HUDEP-2 (cell line): ENCODE data around the gene RBPJ.
"Not testable (repeated sequence)": the region's sequence is repeated elsewhere in the genome, so short reads cannot be mapped to it uniquely, and the experiment has no call there.

ENCODE experiments used
- DNase-seq, 76 experiments: peaks; one replicate each; lab custom pipeline; 2025; ENCODE audit not compliant: unreplicated experiment in 76 of 76; lab: John Stamatoyannopoulos, UW

The RBPJ gene

GRCh38 chr4:26300314-26301307 is 20.2 kb upstream of the RBPJ start:
- no peak for DNase-seq

GRCh38 chr4:26302031-26302899 is 18.5 kb upstream of the RBPJ start:
- no peak for DNase-seq

GRCh38 chr4:26303008-26303407 is 17.8 kb upstream of the RBPJ start:
- DNase-seq = no peak

- DNase-seq = no peak
Measured at GRCh38 chr4:26307037-26307800, 13.6 kb upstream of the RBPJ start.

- DNase-seq = no peak
Measured at GRCh38 chr4:26308568-26308967, 12.2 kb upstream of the RBPJ start.

GRCh38 chr4:26310264-26310663 is 10.6 kb upstream of the RBPJ start:
- peak in 1 of 76 experiments; percentile 1 for DNase-seq

GRCh38 chr4:26311633-26312032 is 9.2 kb upstream of the RBPJ start:
- DNase-seq = no peak

GRCh38 chr4:26315316-26315932 is 5.4 kb upstream of the RBPJ start:
- DNase-seq = not testable (repeated sequence)

GRCh38 chr4:26317766-26318165 is 3.0 kb upstream of the RBPJ start:
- DNase-seq = no peak

- peak; percentile 60 to 97 (median 92) for DNase-seq
Measured at GRCh38 chr4:26319467-26319948, 1.3 kb upstream of the RBPJ start.

GRCh38 chr4:26319949-26320537 is 771 bp upstream of the RBPJ start:
- DNase-seq = peak in 44 of 76 experiments; percentile 2 to 77 (median 42)

- DNase-seq = peak in 8 of 76 experiments; percentile 1 to 40 (median 9)
Measured at GRCh38 chr4:26321373-26322221, 783 bp downstream of the RBPJ start.

GRCh38 chr4:26322346-26322745 is 1.5 kb downstream of the RBPJ start:
- DNase-seq = no peak

- no peak for DNase-seq
Measured at GRCh38 chr4:26323821-26324220, 3.0 kb downstream of the RBPJ start.

- DNase-seq = peak in 19 of 76 experiments; percentile 3 to 44 (median 18)
Measured at GRCh38 chr4:26325191-26325590, 4.4 kb downstream of the RBPJ start.

GRCh38 chr4:26326791-26327190 is 6.0 kb downstream of the RBPJ start:
- DNase-seq = peak in 1 of 76 experiments; percentile 0

GRCh38 chr4:26330186-26330787 is 9.5 kb downstream of the RBPJ start:
- DNase-seq = peak in 30 of 76 experiments; percentile 1 to 52 (median 28)

GRCh38 chr4:26330946-26331345 is 10.1 kb downstream of the RBPJ start:
- DNase-seq = no peak
